ENCODE measurements around the gene ST8SIA6. TPM values are rescaled to one million over a fixed set of nuclear protein-coding genes. Genes with fewer than 3 reads are reported as not detected.
A peak's percentile ranks its signal among the peaks of the same experiment; 100 is the strongest.

ST8SIA6 gene
- total RNA-seq, 1 experiment from 2014 or later, result 0.14 TPM

DNA sequence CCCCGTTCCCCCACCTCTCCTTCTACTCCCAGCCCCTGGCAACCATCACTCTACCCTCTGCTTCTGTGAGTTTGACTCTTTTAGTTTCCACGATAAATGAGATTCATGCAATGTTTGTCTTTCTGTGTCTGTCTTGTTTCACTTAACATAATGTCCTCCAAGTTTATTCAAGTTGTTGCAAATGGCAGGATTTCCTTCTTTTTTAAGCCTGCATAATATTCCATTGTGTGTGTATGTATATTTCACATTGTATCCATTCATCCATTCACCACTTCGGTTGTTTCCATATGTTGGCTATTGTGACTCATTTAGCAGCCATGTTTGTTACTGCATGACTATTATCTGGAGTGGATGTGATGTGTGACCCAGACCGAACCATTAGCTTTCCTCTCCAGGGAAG lies 162.0 kb downstream of the ST8SIA6 start:
- Mint-ChIP-seq H3K4me3 (ENCODE audit: low read depth, unreplicated experiment) (no peak overlapping the region), H3K27me3 (ENCODE audit: unreplicated experiment) (peaks cover 24% of the 10 kb centered on the region), H3K27ac (ENCODE audit: unreplicated experiment) (no peak overlapping the region), H3K9me3 (ENCODE audit: low read depth, unreplicated experiment) (no peaks in the 10 kb centered on the region), H3K4me1 (ENCODE audit: low read depth, unreplicated experiment) (peaks cover 15% of the 10 kb centered on the region), H3K36me3 (ENCODE audit: insufficient read depth, unreplicated experiment) (no peaks in the 10 kb centered on the region)
- intact Hi-C loops (cut with micrococcal nuclease; ENCODE audit: unreplicated experiment), result loop anchor here (5.0 kb wide), 3 partner anchors 120 to 450 kb away; no protein-coding TSS in a partner anchor
- TF ChIP-seq, protein P1, sequence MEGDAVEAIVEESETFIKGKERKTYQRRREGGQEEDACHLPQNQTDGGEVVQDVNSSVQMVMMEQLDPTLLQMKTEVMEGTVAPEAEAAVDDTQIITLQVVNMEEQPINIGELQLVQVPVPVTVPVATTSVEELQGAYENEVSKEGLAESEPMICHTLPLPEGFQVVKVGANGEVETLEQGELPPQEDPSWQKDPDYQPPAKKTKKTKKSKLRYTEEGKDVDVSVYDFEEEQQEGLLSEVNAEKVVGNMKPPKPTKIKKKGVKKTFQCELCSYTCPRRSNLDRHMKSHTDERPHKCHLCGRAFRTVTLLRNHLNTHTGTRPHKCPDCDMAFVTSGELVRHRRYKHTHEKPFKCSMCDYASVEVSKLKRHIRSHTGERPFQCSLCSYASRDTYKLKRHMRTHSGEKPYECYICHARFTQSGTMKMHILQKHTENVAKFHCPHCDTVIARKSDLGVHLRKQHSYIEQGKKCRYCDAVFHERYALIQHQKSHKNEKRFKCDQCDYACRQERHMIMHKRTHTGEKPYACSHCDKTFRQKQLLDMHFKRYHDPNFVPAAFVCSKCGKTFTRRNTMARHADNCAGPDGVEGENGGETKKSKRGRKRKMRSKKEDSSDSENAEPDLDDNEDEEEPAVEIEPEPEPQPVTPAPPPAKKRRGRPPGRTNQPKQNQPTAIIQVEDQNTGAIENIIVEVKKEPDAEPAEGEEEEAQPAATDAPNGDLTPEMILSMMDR (IDR thresholded peaks at IDR 0.05; ENCODE audit: unreplicated experiment), result no peak
- BruUV-seq (replicated peaks), result no TSS peak
- DNase-seq, result no peak
- CTCF ChIA-PET, result no interaction called here

DNA sequence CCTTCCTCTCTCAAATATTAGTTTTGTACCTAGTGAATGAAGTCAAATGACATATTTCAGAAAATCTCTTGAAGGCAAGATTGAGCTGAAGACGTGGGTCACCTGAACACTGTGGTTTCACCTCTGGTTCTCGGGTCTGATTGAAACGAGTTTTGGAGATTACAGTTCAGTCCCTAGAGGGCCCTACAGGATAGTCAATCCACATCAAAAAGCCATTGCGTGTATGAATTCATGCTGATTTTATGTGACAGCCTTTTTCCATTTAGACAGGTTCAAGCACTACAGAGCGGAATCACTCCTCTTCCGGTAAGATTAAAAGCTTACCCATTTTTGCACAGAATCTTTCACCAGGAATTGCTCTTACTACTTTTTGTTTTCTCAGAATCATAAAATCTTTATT lies 164.2 kb downstream of the ST8SIA6 start:
- TF ChIP-seq, protein P1 (IDR thresholded peaks at IDR 0.05; ENCODE audit: unreplicated experiment), result peak; percentile 37
- CTCF ChIA-PET, result interaction anchor here (0.5 to 2.0 kb wide), 9 partner anchors 86 to 222 kb away, joined by 3 to 8 read pairs (median 4); no protein-coding TSS in a partner anchor

DNA sequence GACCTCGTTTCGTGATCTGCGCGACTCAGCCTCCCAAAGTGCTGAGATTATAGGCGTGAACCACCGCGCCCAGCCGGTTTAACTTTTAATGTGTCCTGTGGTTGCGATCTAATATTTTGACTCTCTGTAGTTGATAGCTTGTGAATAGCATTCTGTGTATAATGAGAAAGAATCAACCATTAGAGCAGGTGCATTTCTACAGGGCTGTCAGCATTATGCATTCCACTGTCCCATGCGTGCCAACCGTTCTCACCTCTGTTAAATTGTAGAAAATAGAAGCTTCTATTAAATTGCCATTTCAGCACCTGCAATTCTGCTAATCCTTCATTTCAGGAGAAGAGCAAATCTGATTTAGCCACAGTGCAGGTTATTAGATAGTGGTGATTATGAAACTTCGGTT lies 164.6 kb downstream of the ST8SIA6 start:
- Mint-ChIP-seq H3K4me3 (ENCODE audit: low read depth, unreplicated experiment) (peak overlapping the region; percentile 42), H3K27ac (ENCODE audit: unreplicated experiment) (no peak overlapping the region), H3K27me3 (ENCODE audit: unreplicated experiment) (peaks cover 49% of the 10 kb centered on the region), H3K36me3 (ENCODE audit: insufficient read depth, unreplicated experiment) (no peaks in the 10 kb centered on the region), H3K9me3 (ENCODE audit: low read depth, unreplicated experiment) (no peaks in the 10 kb centered on the region), H3K4me1 (ENCODE audit: low read depth, unreplicated experiment) (peaks cover 15% of the 10 kb centered on the region)
- DNase-seq, result no peak
- TF ChIP-seq, protein P1 (IDR thresholded peaks at IDR 0.05; ENCODE audit: unreplicated experiment), result no peak
- intact Hi-C loops (cut with micrococcal nuclease; ENCODE audit: unreplicated experiment), result loop anchor here (1.0 to 5.0 kb wide), 6 partner anchors 59 to 453 kb away; no protein-coding TSS in a partner anchor
- BruUV-seq (replicated peaks), result no TSS peak
- CTCF ChIA-PET, result interaction anchor here (0.5 to 2.0 kb wide), 10 partner anchors 86 to 421 kb away, joined by 3 to 8 read pairs (median 4); no protein-coding TSS in a partner anchor

More for the DNA sequence above, 164.2 kb downstream of the ST8SIA6 start:
- no peak overlapping the region for H3K27ac Mint-ChIP-seq (ENCODE audit: unreplicated experiment)
- peaks cover 45% of the 10 kb centered on the region for H3K27me3 Mint-ChIP-seq (ENCODE audit: unreplicated experiment)
- intact Hi-C loops (cut with micrococcal nuclease; ENCODE audit: unreplicated experiment), result loop anchor here (1.0 to 5.0 kb wide), 5 partner anchors 59 to 452 kb away; no protein-coding TSS in a partner anchor
- H3K4me3 Mint-ChIP-seq (ENCODE audit: low read depth, unreplicated experiment), result peak overlapping the region; percentile 42
- H3K9me3 Mint-ChIP-seq (ENCODE audit: low read depth, unreplicated experiment), result no peaks in the 10 kb centered on the region
- no peaks in the 10 kb centered on the region for H3K36me3 Mint-ChIP-seq (ENCODE audit: insufficient read depth, unreplicated experiment)
- peak; percentile 44 for DNase-seq
- no TSS peak for BruUV-seq (replicated peaks)
- peaks cover 15% of the 10 kb centered on the region for H3K4me1 Mint-ChIP-seq (ENCODE audit: low read depth, unreplicated experiment)

DNA sequence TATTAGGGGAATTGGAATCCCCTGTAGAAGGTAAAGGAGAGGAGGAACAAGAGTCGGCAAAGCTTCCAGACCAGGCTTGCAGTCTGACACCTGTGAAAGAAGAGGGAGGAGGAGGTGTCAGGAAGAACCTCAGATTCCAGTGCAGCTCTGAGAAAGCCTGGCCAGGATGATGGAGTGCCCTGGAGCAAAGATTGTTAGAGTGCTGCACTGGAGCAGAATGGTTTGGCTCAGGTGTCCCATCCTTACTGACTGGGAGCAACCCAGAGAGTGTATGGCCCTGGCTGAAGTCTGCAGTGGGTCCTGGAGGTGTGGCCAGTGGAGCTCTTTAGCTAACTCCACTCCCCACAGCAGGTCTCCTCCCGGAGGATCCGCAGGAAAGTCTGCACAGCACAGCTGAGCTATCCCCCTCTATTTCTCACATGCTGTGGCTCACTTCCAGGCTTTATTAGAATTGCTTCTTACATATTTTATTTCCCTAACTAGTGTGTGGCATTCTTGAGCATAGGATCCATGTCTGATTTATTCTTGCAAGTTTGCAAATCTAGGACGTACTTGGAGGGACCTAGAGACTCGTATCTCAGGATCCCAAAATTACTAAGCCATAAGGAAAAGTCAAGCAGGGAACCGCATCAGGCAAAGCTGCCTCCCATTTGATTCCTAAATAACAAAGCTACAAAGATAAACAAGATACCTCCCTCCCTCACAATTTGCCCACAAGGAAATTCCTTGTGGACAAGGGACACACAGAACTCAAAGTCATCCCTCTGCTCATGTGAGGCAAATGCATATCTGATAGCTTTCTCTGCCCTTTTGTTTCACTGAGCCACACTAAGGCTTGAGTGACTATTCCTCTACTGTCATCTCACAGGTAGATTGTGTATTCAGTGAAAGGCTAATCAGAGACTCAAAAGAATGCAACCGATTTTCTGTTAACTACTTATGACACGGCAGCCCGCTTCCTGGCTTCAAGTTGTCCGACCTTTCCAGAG lies 167.5 kb downstream of the ST8SIA6 start:
- intact Hi-C loops (cut with micrococcal nuclease; ENCODE audit: unreplicated experiment), result loop anchor here (5.0 kb wide), 1 partner anchor 80 kb away; no protein-coding TSS in a partner anchor
- Mint-ChIP-seq H3K27ac (ENCODE audit: unreplicated experiment) (no peak overlapping the region), H3K9me3 (ENCODE audit: low read depth, unreplicated experiment) (peaks cover 6% of the 10 kb centered on the region), H3K4me3 (ENCODE audit: low read depth, unreplicated experiment) (no peak overlapping the region), H3K27me3 (ENCODE audit: unreplicated experiment) (peaks cover 74% of the 10 kb centered on the region), H3K4me1 (ENCODE audit: low read depth, unreplicated experiment) (peaks cover 15% of the 10 kb centered on the region), H3K36me3 (ENCODE audit: insufficient read depth, unreplicated experiment) (no peaks in the 10 kb centered on the region)
- CTCF ChIA-PET, result no interaction called here
- no peak for DNase-seq
- no TSS peak for BruUV-seq (replicated peaks)
- TF ChIP-seq, protein P1 (IDR thresholded peaks at IDR 0.05; ENCODE audit: unreplicated experiment), result no peak
